Left lung (tissue), 10 donors: ENCODE measurements around the gene KDM4B. TPM values are rescaled to one million over a fixed set of nuclear protein-coding genes. Genes with fewer than 3 reads are reported as not detected.

Experiments
- ATAC-seq: fragments of 200-7000 bp; cut with Tn5 transposase; one replicate; pipeline ENCODE4 v1.9.1; 2020; ENCODE audit warnings: moderate library complexity
- DNase-seq, 4 donors: peaks; one replicate each; pipeline ENCODE4 v3.0.0-alpha.2; 2013 to 2020
- H3K27ac ChIP-seq, 2 donors: fragments of 200-600 bp; sonication (generic) in 1 of 2; one replicate each; pipeline versions ENCODE4 v1.5.0 to v1.8.0; 2020 to 2021
- H3K27me3 ChIP-seq, 2 donors: fragments of 200-600 bp; sonication (generic) in 1 of 2; one replicate each; pipeline versions ENCODE4 v1.5.0 to v1.8.0; 2020 to 2021
- H3K36me3 ChIP-seq, 2 donors: fragments of 200-600 bp; sonication (generic) in 1 of 2; one replicate each; pipeline versions ENCODE4 v1.5.0 to v1.8.0; 2020 to 2021
- H3K4me1 ChIP-seq, 2 donors: fragments of 200-600 bp; one replicate each; pipeline ENCODE4 v1.8.0; 2021
- H3K4me3 ChIP-seq, 2 donors: fragments of 200-600 bp; sonication (generic) in 1 of 2; one replicate each; pipeline versions ENCODE4 v1.5.0 to v1.8.0; 2020 to 2021; ENCODE audit warnings: mild to moderate bottlenecking in 1 of 2
- H3K9me3 ChIP-seq, 2 donors: fragments of 200-600 bp; sonication (generic) in 1 of 2; one replicate each; pipeline versions ENCODE4 v1.5.0 to v1.8.0; 2020 to 2021
- intact Hi-C, 2 donors: fragments of 100-400 bp; cut with DNase I; formaldehyde crosslinking; loops; one replicate each; pipeline versions ENCODE4 v1.11.2 to v1.14.2; 2022
- polyA plus RNA-seq, 6 donors: library from polyadenylated mRNA; unstranded; fragments of 120-200 nt; gene quantifications; one replicate each; pipeline ENCODE4 v1.2.1, GENCODE V29; 2013; ENCODE audit not compliant: insufficient read length in 6 of 6
- total RNA-seq, 2 donors: library from RNA; stranded (reverse); fragmentation: NEBNext Ultra II Directional; extraction: Animal tissue kit (Norgen Biotek cat#: 25700); gene quantifications; one replicate each; pipeline ENCODE4 v1.2.1, GENCODE V29; 2021
- TF ChIP-seq, protein P1 (sequence below), 2 donors: fragments of 200-600 bp; sonication (generic) in 1 of 2; IDR thresholded peaks; one replicate each; pipeline versions ENCODE4 v1.5.0 to v1.8.0; 2021; ENCODE audit warnings: antibody characterized with exemption in 2 of 2
- donor health status: DM: no; HTN: yes; CAD: no.
- donor health status: DM: no; HTN: no; CAD: no.

The KDM4B gene
- total and polyA plus RNA-seq, 8 donors: 24.6 to 42.1 (median 31.1) TPM

- no peak overlapping the region for H3K27ac ChIP-seq
- peaks cover 0 to 6% of the 10 kb centered on the region in 2 donors for H3K4me1 ChIP-seq
- DNase-seq (no peak), ATAC-seq (no peak)
- H3K27me3 ChIP-seq: no peaks in the 10 kb centered on the region
- H3K4me3 ChIP-seq: no peak overlapping the region
- peaks cover 0 to 91% of the 10 kb centered on the region in 2 donors for H3K36me3 ChIP-seq
- TF ChIP-seq, protein P1, sequence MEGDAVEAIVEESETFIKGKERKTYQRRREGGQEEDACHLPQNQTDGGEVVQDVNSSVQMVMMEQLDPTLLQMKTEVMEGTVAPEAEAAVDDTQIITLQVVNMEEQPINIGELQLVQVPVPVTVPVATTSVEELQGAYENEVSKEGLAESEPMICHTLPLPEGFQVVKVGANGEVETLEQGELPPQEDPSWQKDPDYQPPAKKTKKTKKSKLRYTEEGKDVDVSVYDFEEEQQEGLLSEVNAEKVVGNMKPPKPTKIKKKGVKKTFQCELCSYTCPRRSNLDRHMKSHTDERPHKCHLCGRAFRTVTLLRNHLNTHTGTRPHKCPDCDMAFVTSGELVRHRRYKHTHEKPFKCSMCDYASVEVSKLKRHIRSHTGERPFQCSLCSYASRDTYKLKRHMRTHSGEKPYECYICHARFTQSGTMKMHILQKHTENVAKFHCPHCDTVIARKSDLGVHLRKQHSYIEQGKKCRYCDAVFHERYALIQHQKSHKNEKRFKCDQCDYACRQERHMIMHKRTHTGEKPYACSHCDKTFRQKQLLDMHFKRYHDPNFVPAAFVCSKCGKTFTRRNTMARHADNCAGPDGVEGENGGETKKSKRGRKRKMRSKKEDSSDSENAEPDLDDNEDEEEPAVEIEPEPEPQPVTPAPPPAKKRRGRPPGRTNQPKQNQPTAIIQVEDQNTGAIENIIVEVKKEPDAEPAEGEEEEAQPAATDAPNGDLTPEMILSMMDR (IDR thresholded peaks at IDR 0.05): no peak
- intact Hi-C loops: no loop called here
- H3K9me3 ChIP-seq: no peaks in the 10 kb centered on the region
Measured at GRCh38 chr19:5108123-5108596, 139.2 kb downstream of the KDM4B start.

GRCh38 chr19:5108866-5109265 is 140.0 kb downstream of the KDM4B start:
- intact Hi-C loops: no loop called here
- TF ChIP-seq, protein P1 (IDR thresholded peaks at IDR 0.05): no peak
- no peaks in the 10 kb centered on the region for H3K4me1 ChIP-seq
- peaks cover 0 to 91% of the 10 kb centered on the region in 2 donors for H3K36me3 ChIP-seq
- H3K27me3 ChIP-seq: no peaks in the 10 kb centered on the region
- no peak overlapping the region for H3K27ac ChIP-seq
- no peak for DNase-seq
- H3K4me3 ChIP-seq: no peak overlapping the region
- ATAC-seq: no peak
- no peaks in the 10 kb centered on the region for H3K9me3 ChIP-seq

- Histone ChIP-seq H3K36me3 (peaks cover 0 to 94% of the 10 kb centered on the region in 2 donors), H3K4me1 (no peaks in the 10 kb centered on the region), H3K27ac (no peak overlapping the region), H3K4me3 (no peak overlapping the region), H3K27me3 (no peaks in the 10 kb centered on the region), H3K9me3 (no peaks in the 10 kb centered on the region)
- no peak for ATAC-seq
- intact Hi-C loops: no loop called here
- no peak for DNase-seq
- TF ChIP-seq, protein P1 (IDR thresholded peaks at IDR 0.05): no peak
Measured at GRCh38 chr19:5109560-5109959, 140.6 kb downstream of the KDM4B start.

GRCh38 chr19:5110546-5110945 is 141.6 kb downstream of the KDM4B start:
- TF ChIP-seq, protein P1 (IDR thresholded peaks at IDR 0.05): no peak

GRCh38 chr19:5111051-5111450 is 142.1 kb downstream of the KDM4B start:
- TF ChIP-seq, protein P1 (IDR thresholded peaks at IDR 0.05): no peak
- Histone ChIP-seq H3K27me3 (no peaks in the 10 kb centered on the region), H3K9me3 (peaks cover 0 to 1% of the 10 kb centered on the region in 2 donors), H3K27ac (no peak overlapping the region), H3K4me3 (no peak overlapping the region), H3K4me1 (no peaks in the 10 kb centered on the region), H3K36me3 (peaks cover 0 to 97% of the 10 kb centered on the region in 2 donors)
- intact Hi-C loops: no loop called here
- ATAC-seq (no peak), DNase-seq (no peak)

More at GRCh38 chr19:5110546-5110945, 141.6 kb downstream of the KDM4B start:
- intact Hi-C loops: no loop called here
- Histone ChIP-seq H3K9me3 (peaks cover 0 to 1% of the 10 kb centered on the region in 2 donors), H3K36me3 (peaks cover 0 to 97% of the 10 kb centered on the region in 2 donors), H3K27ac (no peak overlapping the region), H3K27me3 (no peaks in the 10 kb centered on the region), H3K4me3 (no peak overlapping the region), H3K4me1 (no peaks in the 10 kb centered on the region)
- ATAC-seq (no peak), DNase-seq (no peak)
